GM12891 (cell line): Measurements from ENCODE around the gene DRD4. TPM values are rescaled to one million over a fixed set of nuclear protein-coding genes. Genes with fewer than 3 reads are reported as not detected.

Experiments used
- DNase-seq: peaks from one replicate; pipeline ENCODE4 v3.0.0; 2011; ENCODE audit warnings: low spot score; ENCODE audit not compliant: insufficient read length
- FAIRE-seq: peaks from 2 replicates; lab custom pipeline; 2011; peaks lifted over from hg19 to GRCh38; lab: Jason Lieb, UNC
- PAX5 ChIP-seq: IDR thresholded peaks from 2 replicates; pipeline ENCODE4 v1.6.1; 2011; ENCODE audit warnings: low read length, moderate library complexity, mild to moderate bottlenecking; ENCODE audit not compliant: insufficient read depth, severe bottlenecking
- POLR2A ChIP-seq: IDR thresholded peaks from 2 replicates; pipeline ENCODE4 v1.6.1; 2011; ENCODE audit warnings: low read depth, low read length, control low read depth
- POLR2AphosphoS5 ChIP-seq: IDR thresholded peaks from 2 replicates; pipeline ENCODE4 v1.6.1; 2011; ENCODE audit warnings: low read depth, low read length, control low read depth
- POU2F2 ChIP-seq: IDR thresholded peaks from 2 replicates; pipeline ENCODE4 v1.6.1; 2011; ENCODE audit warnings: low read depth, mild to moderate bottlenecking, control low read depth, low read length, moderate library complexity
- SPI1 ChIP-seq: IDR thresholded peaks from 2 replicates; pipeline ENCODE4 v1.6.1; 2011; ENCODE audit warnings: low read depth, low read length, control low read depth
- TAF1 ChIP-seq: IDR thresholded peaks from 2 replicates; pipeline ENCODE4 v1.6.1; 2011; ENCODE audit warnings: low read depth, low read length, control low read depth
- polyA plus RNA-seq: library from polyadenylated mRNA; unstranded; fragments of >200 nt; gene quantifications from one replicate; pipeline ENCODE4 v1.2.1, GENCODE V29; 2012; ENCODE audit warnings: low read depth, missing spikeins, inconsistent platforms; ENCODE audit not compliant: missing spikeins

Gene DRD4
- polyA plus RNA-seq, result not detected

DNA sequence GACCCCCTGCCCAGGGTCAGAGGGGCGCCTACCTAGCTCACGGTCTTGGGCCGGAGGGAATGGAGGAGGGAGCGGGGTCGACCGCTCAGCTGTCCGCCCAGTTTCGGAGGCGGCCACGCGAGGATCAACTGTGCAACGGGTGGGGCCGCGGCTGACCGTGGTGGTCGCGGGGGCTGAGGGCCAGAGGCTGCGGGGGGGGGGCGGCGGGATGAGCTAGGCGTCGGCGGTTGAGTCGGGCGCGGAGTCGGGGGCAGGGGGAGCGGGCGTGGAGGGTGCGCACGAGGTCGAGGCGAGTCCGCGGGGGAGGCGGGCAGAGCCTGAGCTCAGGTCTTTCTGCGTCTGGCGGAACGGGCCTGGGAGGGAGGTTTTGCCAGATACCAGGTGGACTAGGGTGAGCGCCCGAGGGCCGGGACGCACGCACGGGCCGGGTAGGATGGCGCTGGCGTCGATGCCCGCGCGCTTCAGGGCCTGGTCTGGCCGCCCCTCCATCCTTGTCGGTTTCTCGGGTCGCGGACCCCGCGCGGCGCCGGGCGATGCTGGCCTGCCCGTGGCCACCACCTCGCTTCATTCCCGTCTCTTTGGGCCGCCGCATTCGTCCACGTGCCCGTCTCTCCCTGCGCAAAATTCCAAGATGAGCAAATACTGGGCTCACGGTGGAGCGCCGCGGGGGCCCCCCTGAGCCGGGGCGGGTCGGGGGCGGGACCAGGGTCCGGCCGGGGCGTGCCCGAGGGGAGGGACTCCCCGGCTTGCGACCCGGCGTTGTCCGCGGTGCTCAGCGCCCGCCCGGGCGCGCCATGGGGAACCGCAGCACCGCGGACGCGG lies at the start of gene DRD4:
Gene DRD4, plus strand, starts transcription at position 759 of the 822 bp plus-strand sequence. Its CDS starts 36 bp downstream, at position 795.
- no peak for FAIRE-seq
- TF ChIP-seq PAX5, result no peak
- no peak for TF ChIP-seq POU2F2
- TF ChIP-seq SPI1, result no peak
- no peak for TF ChIP-seq TAF1
- TF ChIP-seq POLR2AphosphoS5, result no peak
- no peak for TF ChIP-seq POLR2A
- no peak for DNase-seq

DNA sequence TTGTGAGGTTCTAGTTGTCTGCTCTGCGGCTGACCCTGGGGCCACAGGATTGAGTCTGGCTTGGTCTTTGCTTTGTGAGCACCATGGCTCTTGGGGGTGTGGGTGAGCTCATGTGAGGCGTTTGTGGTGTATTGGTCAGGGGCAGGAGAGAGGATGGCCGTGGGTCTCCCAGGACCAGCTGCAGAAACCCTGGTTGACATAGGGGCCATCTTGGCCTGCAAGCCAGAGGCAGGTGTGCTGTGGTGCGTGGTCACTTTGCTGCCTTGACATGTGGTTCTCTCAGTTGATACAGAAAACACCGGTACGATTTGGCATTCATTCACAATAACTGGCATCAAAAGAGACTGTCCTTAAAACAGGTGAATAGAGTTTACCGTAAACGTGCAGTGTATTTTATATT lies 49.5 kb upstream of the DRD4 start:
- TF ChIP-seq SPI1 (no peak), POLR2AphosphoS5 (no peak), PAX5 (no peak), TAF1 (no peak), POLR2A (no peak), POU2F2 (no peak)
- DNase-seq, result no peak
- no peak for FAIRE-seq

DNA sequence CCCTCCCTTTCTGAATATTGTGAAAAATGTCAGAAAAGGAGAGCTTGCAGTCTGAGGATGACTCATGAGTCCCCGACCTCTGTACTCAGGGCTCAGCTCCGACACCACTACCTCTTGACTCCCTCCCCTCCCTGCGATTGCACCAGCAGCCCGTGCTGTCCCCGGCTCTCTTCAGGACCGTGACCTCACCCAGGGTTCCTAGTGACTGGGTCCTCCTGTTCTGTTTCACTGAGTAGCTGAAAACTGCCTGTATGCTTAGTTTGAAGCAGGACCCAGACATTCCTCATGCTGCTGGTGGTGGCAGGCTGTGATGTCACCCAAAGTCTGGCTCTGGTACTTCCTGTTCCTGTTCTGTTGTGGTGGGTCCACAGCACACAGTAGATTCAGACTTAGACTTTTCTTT lies 49.1 kb upstream of the DRD4 start:
- no peak for DNase-seq
- no peak for TF ChIP-seq POLR2AphosphoS5
- no peak for TF ChIP-seq POU2F2
- no peak for TF ChIP-seq PAX5
- TF ChIP-seq SPI1, result no peak
- no peak for TF ChIP-seq POLR2A
- TF ChIP-seq TAF1, result no peak
- FAIRE-seq, result no peak

DNA sequence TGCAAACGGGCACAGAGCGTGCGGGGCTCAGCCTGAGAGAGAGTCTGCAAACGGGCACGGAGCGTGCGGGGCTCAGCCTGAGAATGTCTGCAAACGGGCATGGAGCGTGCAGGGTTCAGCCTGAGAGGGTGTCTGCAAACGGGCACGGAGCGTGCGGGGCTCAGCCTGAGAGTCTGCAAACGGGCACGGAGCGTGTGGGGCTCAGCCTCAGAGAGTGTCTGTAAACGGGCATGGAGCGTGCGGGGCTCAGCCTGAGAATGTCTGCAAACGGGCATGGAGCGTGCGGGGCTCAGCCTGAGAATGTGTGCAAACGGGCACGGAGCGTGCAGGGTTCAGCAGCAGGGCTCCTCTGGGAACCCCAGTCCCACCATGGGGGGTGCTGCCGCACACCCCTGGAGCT lies 47.3 kb upstream of the DRD4 start:
- no peak for FAIRE-seq

DNA sequence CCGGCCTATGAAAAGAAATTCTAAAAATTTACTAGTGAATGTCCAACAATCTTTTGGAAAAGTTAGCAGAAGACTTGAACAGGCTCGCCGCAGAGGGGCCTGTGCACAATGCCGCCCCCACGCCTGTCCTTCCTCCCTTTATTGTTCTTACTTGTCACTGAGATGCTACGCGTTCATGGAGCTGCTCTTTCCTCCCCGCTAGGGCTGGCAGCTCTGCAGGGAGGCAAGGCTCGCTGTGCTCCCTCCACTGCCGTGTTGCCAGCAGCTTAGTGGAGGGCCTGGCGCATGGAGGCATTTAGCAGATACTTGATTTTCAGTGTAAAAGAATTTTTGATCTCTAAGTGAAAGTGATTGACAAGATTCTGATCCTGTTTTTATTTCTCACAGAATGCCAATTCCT lies 46.1 kb upstream of the DRD4 start:
- DNase-seq, result no peak
- TF ChIP-seq POLR2A (no peak), POU2F2 (no peak), TAF1 (no peak), SPI1 (no peak), POLR2AphosphoS5 (no peak), PAX5 (no peak)
- no peak for FAIRE-seq

More for the DNA sequence above, 47.3 kb upstream of the DRD4 start:
- TF ChIP-seq POLR2AphosphoS5, result no peak
- no peak for TF ChIP-seq PAX5
- no peak for TF ChIP-seq POU2F2
- no peak for TF ChIP-seq TAF1
- no peak for TF ChIP-seq POLR2A
- TF ChIP-seq SPI1, result no peak
- DNase-seq, result no peak

DNA sequence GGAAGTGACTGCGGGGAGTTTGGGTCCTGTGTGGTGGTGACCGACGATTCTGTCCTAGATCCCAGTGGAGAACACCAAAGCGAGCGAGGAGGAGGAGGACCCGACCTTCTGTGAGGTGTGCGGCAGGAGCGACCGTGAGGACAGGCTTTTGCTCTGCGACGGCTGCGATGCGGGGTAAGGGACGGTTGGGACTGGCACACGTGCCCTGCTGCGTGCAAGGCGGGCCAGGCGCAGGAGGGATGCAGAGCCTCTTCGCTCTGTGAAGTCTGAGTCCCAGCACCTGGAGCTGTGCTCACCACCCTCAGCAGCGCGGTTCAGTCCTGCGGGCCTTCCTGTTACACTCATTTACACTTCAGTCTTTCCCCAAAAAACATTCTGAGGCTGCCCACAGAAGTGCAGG lies 44.6 kb upstream of the DRD4 start:
- TF ChIP-seq SPI1 (no peak), POLR2AphosphoS5 (no peak)
- DNase-seq (no peak), FAIRE-seq (no peak)

DNA sequence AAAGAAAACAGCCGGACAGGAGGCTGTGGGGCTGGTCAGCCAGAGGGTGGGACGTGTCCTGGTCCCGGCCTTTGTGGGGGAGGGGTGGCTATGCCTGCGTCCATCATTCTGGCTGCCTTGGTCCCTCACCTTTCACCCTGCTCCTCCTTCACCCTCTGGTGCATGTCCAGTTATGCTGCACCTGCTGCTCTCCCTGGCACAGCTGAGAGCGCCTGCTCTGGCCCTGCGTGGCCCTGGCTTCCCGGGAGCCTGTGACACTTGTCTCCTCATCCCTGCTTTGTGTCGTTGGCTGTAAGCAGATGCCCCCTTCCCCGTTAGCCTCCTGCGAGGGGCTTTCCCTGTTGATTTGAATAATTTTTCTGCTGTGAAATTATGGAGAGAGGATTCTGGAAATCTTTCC lies 44.2 kb upstream of the DRD4 start:
- DNase-seq, result no peak
- FAIRE-seq, result no peak
- no peak for TF ChIP-seq POLR2A

DNA sequence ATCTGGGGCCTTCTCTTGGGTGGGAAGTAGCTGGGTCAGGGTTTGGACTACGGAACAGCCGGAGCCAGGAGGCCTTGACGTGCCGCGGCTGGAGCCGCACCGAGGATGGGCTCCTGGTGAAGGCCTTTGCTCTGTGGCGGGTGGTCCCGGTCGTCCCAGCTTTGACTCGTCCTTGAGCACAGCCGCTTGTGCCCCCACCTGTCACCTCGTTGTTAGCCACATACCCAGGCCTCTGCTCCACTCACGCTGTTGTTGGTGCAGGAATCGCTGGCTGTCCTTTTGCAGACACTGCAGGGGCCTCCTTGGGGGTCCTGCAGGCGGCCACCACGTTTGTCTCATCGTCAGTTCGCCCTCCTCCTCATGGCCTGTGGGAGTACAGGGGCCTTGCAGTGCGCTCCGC lies 43.7 kb upstream of the DRD4 start:
- TF ChIP-seq PAX5, result no peak
- no peak for TF ChIP-seq POU2F2
- no peak for TF ChIP-seq POLR2AphosphoS5
- no peak for TF ChIP-seq POLR2A
- TF ChIP-seq SPI1, result no peak
- no peak for TF ChIP-seq TAF1
- no peak for FAIRE-seq
- no peak for DNase-seq

DNA sequence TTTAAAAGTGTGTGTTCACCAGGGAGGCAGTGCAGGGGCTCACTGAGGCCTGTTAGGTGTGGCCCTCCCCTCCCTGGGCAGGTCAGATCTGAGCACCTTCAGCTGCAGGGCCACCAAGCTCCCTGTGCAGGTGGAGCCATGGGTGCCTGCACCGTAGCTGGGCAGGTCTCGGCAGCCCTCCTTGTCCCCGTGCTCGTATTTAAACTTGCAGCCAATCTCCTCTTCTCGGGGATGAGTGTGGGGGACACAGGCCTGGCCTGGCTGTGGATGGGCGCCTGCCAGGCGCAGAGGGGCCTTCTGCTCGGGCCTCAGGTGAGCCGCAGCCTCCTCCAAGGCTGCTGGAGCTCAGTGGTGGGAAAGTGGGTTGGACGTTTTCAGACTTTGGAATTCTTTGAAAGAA lies 41.7 kb upstream of the DRD4 start:
- no peak for FAIRE-seq

DNA sequence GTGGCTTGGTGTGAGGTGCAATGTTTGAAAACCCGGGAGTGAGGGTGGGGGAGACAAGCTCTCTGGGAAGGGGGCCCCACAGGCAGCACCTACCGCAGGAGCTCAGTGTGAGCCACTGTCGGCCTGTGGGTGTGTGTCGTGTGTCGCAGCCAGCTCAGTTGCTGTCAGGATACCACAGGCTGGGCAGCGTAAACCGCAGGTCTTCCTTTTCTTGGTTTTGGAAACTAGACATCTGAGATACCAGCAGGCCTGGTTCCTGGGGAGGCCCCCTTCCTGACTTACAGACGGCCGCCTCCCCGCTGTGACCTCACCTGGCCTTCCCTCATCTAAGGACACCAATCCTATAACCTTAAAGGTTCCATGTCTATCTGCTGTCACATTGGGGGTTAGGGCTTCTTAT lies 40.7 kb upstream of the DRD4 start:
- TF ChIP-seq POLR2A, result no peak
- no peak for TF ChIP-seq TAF1
- TF ChIP-seq PAX5, result no peak
- TF ChIP-seq POU2F2, result no peak
- no peak for TF ChIP-seq POLR2AphosphoS5
- TF ChIP-seq SPI1, result no peak
- FAIRE-seq, result no peak

More for the DNA sequence above, 41.7 kb upstream of the DRD4 start:
- no peak for TF ChIP-seq POLR2A
- no peak for TF ChIP-seq PAX5
- no peak for TF ChIP-seq TAF1
- DNase-seq, result no peak

More for the DNA sequence above, 40.7 kb upstream of the DRD4 start:
- no peak for DNase-seq
